Measurements from ENCODE around the gene PPP1R1C.

- TF ChIP-seq CTCF (IDR thresholded peaks at IDR 0.05) = no peak
- TF ChIP-seq POLR2A (IDR thresholded peaks at IDR 0.05) = no peak
Observed at GRCh38 chr2:181992776-181993175, 7.1 kb downstream of the PPP1R1C start.

Data from testis (tissue), 2 donors.